Measurements from ENCODE around the gene MCOLN3.

DNA sequence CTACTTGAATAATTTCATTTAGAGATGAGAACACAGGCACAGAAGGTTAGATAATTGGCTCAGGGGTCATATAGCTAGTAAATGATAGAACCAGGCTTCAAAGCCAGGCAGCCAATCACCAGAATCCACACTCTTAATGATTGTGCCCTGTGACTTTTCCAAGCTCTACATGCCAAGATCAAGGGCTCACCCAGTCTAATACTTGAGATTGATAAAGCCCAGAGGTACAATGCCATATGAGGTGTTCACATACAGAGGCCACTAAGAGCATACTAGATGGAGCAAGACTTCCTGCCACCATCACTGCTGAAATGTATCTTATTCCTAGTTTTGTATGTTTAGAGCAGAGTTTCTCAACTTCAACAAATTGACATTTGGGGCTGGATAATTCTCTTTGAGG lies 40.9 kb upstream of the MCOLN3 start:
- TF ChIP-seq, protein P1, sequence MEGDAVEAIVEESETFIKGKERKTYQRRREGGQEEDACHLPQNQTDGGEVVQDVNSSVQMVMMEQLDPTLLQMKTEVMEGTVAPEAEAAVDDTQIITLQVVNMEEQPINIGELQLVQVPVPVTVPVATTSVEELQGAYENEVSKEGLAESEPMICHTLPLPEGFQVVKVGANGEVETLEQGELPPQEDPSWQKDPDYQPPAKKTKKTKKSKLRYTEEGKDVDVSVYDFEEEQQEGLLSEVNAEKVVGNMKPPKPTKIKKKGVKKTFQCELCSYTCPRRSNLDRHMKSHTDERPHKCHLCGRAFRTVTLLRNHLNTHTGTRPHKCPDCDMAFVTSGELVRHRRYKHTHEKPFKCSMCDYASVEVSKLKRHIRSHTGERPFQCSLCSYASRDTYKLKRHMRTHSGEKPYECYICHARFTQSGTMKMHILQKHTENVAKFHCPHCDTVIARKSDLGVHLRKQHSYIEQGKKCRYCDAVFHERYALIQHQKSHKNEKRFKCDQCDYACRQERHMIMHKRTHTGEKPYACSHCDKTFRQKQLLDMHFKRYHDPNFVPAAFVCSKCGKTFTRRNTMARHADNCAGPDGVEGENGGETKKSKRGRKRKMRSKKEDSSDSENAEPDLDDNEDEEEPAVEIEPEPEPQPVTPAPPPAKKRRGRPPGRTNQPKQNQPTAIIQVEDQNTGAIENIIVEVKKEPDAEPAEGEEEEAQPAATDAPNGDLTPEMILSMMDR (IDR thresholded peaks at IDR 0.05; ENCODE audit: low read depth, low read length, missing input control), result no peak
- TF ChIP-seq EGR1 (IDR thresholded peaks at IDR 0.05; ENCODE audit: low read depth in 2 of 2), result no peak
- TF ChIP-seq, protein P2, sequence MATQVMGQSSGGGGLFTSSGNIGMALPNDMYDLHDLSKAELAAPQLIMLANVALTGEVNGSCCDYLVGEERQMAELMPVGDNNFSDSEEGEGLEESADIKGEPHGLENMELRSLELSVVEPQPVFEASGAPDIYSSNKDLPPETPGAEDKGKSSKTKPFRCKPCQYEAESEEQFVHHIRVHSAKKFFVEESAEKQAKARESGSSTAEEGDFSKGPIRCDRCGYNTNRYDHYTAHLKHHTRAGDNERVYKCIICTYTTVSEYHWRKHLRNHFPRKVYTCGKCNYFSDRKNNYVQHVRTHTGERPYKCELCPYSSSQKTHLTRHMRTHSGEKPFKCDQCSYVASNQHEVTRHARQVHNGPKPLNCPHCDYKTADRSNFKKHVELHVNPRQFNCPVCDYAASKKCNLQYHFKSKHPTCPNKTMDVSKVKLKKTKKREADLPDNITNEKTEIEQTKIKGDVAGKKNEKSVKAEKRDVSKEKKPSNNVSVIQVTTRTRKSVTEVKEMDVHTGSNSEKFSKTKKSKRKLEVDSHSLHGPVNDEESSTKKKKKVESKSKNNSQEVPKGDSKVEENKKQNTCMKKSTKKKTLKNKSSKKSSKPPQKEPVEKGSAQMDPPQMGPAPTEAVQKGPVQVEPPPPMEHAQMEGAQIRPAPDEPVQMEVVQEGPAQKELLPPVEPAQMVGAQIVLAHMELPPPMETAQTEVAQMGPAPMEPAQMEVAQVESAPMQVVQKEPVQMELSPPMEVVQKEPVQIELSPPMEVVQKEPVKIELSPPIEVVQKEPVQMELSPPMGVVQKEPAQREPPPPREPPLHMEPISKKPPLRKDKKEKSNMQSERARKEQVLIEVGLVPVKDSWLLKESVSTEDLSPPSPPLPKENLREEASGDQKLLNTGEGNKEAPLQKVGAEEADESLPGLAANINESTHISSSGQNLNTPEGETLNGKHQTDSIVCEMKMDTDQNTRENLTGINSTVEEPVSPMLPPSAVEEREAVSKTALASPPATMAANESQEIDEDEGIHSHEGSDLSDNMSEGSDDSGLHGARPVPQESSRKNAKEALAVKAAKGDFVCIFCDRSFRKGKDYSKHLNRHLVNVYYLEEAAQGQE (IDR thresholded peaks at IDR 0.05), result no peak
- TF ChIP-seq RAD21 (IDR thresholded peaks at IDR 0.05), result no peak
- no peak for TF ChIP-seq JUND (IDR thresholded peaks at IDR 0.05)
- TF ChIP-seq FOXA2 (IDR thresholded peaks at IDR 0.05), result no peak
- TF ChIP-seq, protein P3, sequence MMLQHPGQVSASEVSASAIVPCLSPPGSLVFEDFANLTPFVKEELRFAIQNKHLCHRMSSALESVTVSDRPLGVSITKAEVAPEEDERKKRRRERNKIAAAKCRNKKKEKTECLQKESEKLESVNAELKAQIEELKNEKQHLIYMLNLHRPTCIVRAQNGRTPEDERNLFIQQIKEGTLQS (IDR thresholded peaks at IDR 0.05), result no peak
- no peak for TF ChIP-seq GABPA (IDR thresholded peaks at IDR 0.05 in 1 of 2, conservative IDR thresholded peaks at IDR 0.05 in 1 of 2)
